Measurements from ENCODE around the gene RORB. TPM values are rescaled to one million over a fixed set of nuclear protein-coding genes. Genes with fewer than 3 reads are reported as not detected.

The RORB gene
- total RNA-seq, 2 donors from 2014 or later, result 0.55 to 2.4 TPM

GRCh38 chr9:74570879-74571512 is 73.9 kb downstream of the RORB start:
- TF ChIP-seq CTCF (IDR thresholded peaks at IDR 0.05), result peak; percentile 47 to 78
- Histone ChIP-seq H3K9me3 (no peaks in the 10 kb centered on the region), H3K4me3 (no peak overlapping the region), H3K36me3 (no peaks in the 10 kb centered on the region), H3K27ac (no peak overlapping the region), H3K27me3 (peaks cover 0 to 3% of the 10 kb centered on the region in 2 donors), H3K4me1 (no peaks in the 10 kb centered on the region)
- DNase-seq (ENCODE audit: low spot score), result no peak

DNA sequence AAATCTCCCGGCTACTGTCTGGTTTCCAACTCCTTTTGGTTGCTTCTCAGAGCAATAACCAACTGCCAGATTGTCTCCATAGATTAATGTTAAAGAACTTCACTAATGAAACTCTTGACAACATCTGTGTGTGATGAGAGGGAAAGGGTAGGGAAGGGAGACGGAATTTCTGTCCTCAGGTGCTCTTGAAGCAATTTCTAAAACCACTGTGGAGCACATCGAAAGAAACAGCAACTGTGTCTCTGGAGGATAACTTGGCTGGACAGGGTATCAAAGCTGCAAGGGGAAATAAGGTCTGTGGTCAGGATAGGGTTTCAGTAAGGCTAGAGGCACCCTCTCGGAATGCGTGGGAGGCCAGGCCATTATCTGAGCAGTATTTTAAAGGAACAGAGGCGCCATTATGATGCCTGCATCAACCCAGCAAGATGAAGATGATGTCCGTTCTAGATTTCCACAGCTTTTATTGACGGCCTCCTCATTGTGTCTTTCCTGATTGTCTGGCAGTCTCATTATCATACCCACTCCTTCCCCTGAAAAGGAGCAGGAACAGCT is 76.6 kb downstream of the RORB start:
- Histone ChIP-seq H3K9me3 (no peaks in the 10 kb centered on the region), H3K36me3 (no peaks in the 10 kb centered on the region), H3K4me3 (no peak overlapping the region), H3K27me3 (peaks cover 0 to 3% of the 10 kb centered on the region in 2 donors), H3K27ac (no peak overlapping the region), H3K4me1 (no peaks in the 10 kb centered on the region)
- TF ChIP-seq CTCF (IDR thresholded peaks at IDR 0.05), result no peak
- DNase-seq (ENCODE audit: low spot score), result no peak

- Histone ChIP-seq H3K36me3 (no peaks in the 10 kb centered on the region), H3K9me3 (no peaks in the 10 kb centered on the region), H3K4me3 (no peak overlapping the region), H3K27ac (no peak overlapping the region), H3K4me1 (no peaks in the 10 kb centered on the region), H3K27me3 (no peaks in the 10 kb centered on the region)
- no peak for DNase-seq (ENCODE audit: low spot score)
- TF ChIP-seq CTCF (IDR thresholded peaks at IDR 0.05), result no peak
These were observed 79.0 kb downstream of the RORB start for GRCh38 chr9:74576176-74576575.

- no peaks in the 10 kb centered on the region for H3K36me3 ChIP-seq
- no peak for DNase-seq (ENCODE audit: low spot score)
- H3K9me3 ChIP-seq, result no peaks in the 10 kb centered on the region
- no peak overlapping the region for H3K27ac ChIP-seq
- no peak overlapping the region for H3K4me3 ChIP-seq
- no peak for TF ChIP-seq CTCF (IDR thresholded peaks at IDR 0.05)
- H3K4me1 ChIP-seq, result no peaks in the 10 kb centered on the region
- no peaks in the 10 kb centered on the region for H3K27me3 ChIP-seq
These were observed 80.8 kb downstream of the RORB start for GRCh38 chr9:74577956-74578355.

- H3K9me3 ChIP-seq, result no peaks in the 10 kb centered on the region
- H3K4me3 ChIP-seq, result no peak overlapping the region
- no peaks in the 10 kb centered on the region for H3K4me1 ChIP-seq
- H3K36me3 ChIP-seq, result no peaks in the 10 kb centered on the region
- no peak overlapping the region for H3K27ac ChIP-seq
- no peaks in the 10 kb centered on the region for H3K27me3 ChIP-seq
- TF ChIP-seq CTCF (IDR thresholded peaks at IDR 0.05), result no peak
- DNase-seq (ENCODE audit: low spot score), result no peak
These were observed 92.4 kb downstream of the RORB start for GRCh38 chr9:74589576-74589975.

- no peak for TF ChIP-seq CTCF (IDR thresholded peaks at IDR 0.05)
- Histone ChIP-seq H3K27me3 (no peaks in the 10 kb centered on the region), H3K36me3 (no peaks in the 10 kb centered on the region), H3K27ac (no peak overlapping the region), H3K9me3 (no peaks in the 10 kb centered on the region), H3K4me3 (no peak overlapping the region), H3K4me1 (no peaks in the 10 kb centered on the region)
- no peak for DNase-seq (ENCODE audit: low spot score)
These were observed 98.2 kb downstream of the RORB start for GRCh38 chr9:74595286-74595685.

All from right atrium auricular region (tissue), 2 donors.